ENCODE measurements around the gene FERMT1. TPM values are rescaled to one million over a fixed set of nuclear protein-coding genes. Genes with fewer than 3 reads are reported as not detected.
A peak's percentile ranks its signal among the peaks of the same experiment; 100 is the strongest.

The FERMT1 gene, protein sequence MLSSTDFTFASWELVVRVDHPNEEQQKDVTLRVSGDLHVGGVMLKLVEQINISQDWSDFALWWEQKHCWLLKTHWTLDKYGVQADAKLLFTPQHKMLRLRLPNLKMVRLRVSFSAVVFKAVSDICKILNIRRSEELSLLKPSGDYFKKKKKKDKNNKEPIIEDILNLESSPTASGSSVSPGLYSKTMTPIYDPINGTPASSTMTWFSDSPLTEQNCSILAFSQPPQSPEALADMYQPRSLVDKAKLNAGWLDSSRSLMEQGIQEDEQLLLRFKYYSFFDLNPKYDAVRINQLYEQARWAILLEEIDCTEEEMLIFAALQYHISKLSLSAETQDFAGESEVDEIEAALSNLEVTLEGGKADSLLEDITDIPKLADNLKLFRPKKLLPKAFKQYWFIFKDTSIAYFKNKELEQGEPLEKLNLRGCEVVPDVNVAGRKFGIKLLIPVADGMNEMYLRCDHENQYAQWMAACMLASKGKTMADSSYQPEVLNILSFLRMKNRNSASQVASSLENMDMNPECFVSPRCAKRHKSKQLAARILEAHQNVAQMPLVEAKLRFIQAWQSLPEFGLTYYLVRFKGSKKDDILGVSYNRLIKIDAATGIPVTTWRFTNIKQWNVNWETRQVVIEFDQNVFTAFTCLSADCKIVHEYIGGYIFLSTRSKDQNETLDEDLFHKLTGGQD
- total RNA-seq (2014; rRNA removed; shearing (Covaris generic)) (15.8 and 18.3 TPM in 2 replicates), polyA plus RNA-seq (2016; fragmentation: Nextera tagmentation; extraction: Ambion mirVana) (16.2 and 17.9 TPM in 2 replicates)
- long read RNA-seq, partial matches to known transcripts, result 4 of 7 reads
- long read RNA-seq, other reads (novel, unspliced or antisense), result 3 of 7 reads

DNA sequence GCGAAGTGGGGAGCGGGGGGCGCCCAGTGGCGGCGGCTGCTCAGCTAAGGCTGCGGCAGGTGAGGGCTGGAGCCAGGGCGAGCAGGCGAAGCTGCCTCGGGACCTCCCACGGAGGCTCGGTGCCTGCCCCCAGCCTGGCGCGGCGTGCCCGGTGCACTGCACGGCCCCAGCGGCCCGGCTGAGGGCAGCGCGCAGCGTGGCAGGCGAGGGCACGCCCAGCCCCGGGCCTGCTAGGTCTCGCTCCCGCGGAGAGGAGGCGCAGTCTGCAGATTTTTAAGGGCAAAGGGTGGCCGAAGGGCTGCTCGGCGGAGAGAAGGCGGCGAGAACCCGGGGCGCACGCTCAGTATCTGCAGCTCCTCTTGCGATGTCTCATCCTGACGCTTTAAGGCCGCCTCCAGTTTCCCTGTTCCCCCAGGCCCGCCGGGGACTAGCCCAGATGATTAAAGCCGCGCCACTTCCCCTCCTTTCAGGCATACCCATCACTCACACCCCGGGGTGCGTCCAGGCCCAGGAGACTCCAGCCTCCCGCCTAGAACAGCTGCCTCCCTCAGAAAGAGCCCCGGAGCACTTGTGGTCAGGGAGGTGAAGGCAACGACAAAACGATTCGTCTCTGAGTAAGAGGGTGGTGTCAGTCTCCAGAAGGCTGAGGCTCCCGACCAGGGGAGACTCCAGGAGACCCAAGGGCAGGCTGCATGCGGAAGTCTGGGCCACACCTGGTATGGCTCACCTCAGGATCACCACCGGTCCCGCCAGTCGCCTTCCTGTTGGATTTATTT lies at the start of gene FERMT1:
Gene FERMT1 (minus strand): TSS at position 158 of the 776 bp plus-strand sequence. CDS start 3,476 bp downstream, outside the sequence.
- Histone ChIP-seq H3K36me3 (ENCODE audit: insufficient read depth) (0 out of 2 replicates have a peak, but pooled peaks cover 4% of the 10 kb centered on the region), H3K9me2 (ENCODE audit: insufficient read depth) (0 out of 2 replicates have a peak, but pooled peaks cover 4% of the 10 kb centered on the region), H3K27ac (ENCODE audit: low read depth) (peak within 1 kb of the TSS; percentile 89), H2AFZ (peak within 1 kb of the TSS; percentile 99), H3K79me2 (replicated peaks; ENCODE audit: insufficient read depth) (no peaks in the 10 kb centered on the region; the same call in 1 of the 2 replicates), H3K27me3 (ENCODE audit: insufficient read depth) (peaks cover 15% of the 10 kb centered on the region; the same call in 1 of the 2 replicates), H3K4me3 (peak within 1 kb of the TSS; percentile 60), H3K4me2 (peak within 1 kb of the TSS; percentile 83), H3K4me1 (ENCODE audit: insufficient read depth) (peaks cover 37% of the 10 kb centered on the region), H4K20me1 (replicated peaks; ENCODE audit: insufficient read depth) (peaks cover 3% of the 10 kb centered on the region; the same call in 1 of the 2 replicates), H3F3A (replicated peaks; ENCODE audit: low read depth) (peaks cover 9% of the 10 kb centered on the region)
- Mint-ChIP-seq H3K9me3 (no peaks in the 10 kb centered on the region), H3K4me1 (peaks cover 37% of the 10 kb centered on the region), H3K27me3 (ENCODE audit: insufficient read depth, low read depth, poor library complexity) (peaks cover 26% of the 10 kb centered on the region), H3K4me3 (peak within 1 kb of the TSS; percentile 77), H3K36me3 (ENCODE audit: low read depth) (peaks cover 16% of the 10 kb centered on the region), H3K27ac (no peak within 1 kb of the TSS; the same call in 1 of the 2 replicates)
- DNase-seq (ENCODE audit: low spot score) (peak; percentile 78), ATAC-seq (peak; percentile 85)
- no peak for TF ChIP-seq EZH2phosphoT487 (IDR thresholded peaks at IDR 0.05; ENCODE audit: unreplicated experiment)
- TF ChIP-seq, protein P1, sequence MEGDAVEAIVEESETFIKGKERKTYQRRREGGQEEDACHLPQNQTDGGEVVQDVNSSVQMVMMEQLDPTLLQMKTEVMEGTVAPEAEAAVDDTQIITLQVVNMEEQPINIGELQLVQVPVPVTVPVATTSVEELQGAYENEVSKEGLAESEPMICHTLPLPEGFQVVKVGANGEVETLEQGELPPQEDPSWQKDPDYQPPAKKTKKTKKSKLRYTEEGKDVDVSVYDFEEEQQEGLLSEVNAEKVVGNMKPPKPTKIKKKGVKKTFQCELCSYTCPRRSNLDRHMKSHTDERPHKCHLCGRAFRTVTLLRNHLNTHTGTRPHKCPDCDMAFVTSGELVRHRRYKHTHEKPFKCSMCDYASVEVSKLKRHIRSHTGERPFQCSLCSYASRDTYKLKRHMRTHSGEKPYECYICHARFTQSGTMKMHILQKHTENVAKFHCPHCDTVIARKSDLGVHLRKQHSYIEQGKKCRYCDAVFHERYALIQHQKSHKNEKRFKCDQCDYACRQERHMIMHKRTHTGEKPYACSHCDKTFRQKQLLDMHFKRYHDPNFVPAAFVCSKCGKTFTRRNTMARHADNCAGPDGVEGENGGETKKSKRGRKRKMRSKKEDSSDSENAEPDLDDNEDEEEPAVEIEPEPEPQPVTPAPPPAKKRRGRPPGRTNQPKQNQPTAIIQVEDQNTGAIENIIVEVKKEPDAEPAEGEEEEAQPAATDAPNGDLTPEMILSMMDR (conservative IDR thresholded peaks at IDR 0.05; ENCODE audit: low read depth in 2 of 2), result no peak
- no peak for TF ChIP-seq NANOG (IDR thresholded peaks at IDR 0.05; ENCODE audit: borderline replicate concordance)
- TF ChIP-seq STAT1 (IDR thresholded peaks at IDR 0.05; ENCODE audit: unreplicated experiment), result no peak
- TF ChIP-seq, protein P2, sequence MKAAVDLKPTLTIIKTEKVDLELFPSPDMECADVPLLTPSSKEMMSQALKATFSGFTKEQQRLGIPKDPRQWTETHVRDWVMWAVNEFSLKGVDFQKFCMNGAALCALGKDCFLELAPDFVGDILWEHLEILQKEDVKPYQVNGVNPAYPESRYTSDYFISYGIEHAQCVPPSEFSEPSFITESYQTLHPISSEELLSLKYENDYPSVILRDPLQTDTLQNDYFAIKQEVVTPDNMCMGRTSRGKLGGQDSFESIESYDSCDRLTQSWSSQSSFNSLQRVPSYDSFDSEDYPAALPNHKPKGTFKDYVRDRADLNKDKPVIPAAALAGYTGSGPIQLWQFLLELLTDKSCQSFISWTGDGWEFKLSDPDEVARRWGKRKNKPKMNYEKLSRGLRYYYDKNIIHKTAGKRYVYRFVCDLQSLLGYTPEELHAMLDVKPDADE (IDR thresholded peaks at IDR 0.05), result no peak
- TF ChIP-seq ZNF114 (CRISPR knock-in tag; IDR thresholded peaks at IDR 0.05), result no peak
- no peak for TF ChIP-seq EZH2 (IDR thresholded peaks at IDR 0.05; ENCODE audit: low read depth, unreplicated experiment)
- no peak for TF ChIP-seq CREB1 (CRISPR knock-in tag; IDR thresholded peaks at IDR 0.05; ENCODE audit: low read depth)
- TF ChIP-seq, protein P3, sequence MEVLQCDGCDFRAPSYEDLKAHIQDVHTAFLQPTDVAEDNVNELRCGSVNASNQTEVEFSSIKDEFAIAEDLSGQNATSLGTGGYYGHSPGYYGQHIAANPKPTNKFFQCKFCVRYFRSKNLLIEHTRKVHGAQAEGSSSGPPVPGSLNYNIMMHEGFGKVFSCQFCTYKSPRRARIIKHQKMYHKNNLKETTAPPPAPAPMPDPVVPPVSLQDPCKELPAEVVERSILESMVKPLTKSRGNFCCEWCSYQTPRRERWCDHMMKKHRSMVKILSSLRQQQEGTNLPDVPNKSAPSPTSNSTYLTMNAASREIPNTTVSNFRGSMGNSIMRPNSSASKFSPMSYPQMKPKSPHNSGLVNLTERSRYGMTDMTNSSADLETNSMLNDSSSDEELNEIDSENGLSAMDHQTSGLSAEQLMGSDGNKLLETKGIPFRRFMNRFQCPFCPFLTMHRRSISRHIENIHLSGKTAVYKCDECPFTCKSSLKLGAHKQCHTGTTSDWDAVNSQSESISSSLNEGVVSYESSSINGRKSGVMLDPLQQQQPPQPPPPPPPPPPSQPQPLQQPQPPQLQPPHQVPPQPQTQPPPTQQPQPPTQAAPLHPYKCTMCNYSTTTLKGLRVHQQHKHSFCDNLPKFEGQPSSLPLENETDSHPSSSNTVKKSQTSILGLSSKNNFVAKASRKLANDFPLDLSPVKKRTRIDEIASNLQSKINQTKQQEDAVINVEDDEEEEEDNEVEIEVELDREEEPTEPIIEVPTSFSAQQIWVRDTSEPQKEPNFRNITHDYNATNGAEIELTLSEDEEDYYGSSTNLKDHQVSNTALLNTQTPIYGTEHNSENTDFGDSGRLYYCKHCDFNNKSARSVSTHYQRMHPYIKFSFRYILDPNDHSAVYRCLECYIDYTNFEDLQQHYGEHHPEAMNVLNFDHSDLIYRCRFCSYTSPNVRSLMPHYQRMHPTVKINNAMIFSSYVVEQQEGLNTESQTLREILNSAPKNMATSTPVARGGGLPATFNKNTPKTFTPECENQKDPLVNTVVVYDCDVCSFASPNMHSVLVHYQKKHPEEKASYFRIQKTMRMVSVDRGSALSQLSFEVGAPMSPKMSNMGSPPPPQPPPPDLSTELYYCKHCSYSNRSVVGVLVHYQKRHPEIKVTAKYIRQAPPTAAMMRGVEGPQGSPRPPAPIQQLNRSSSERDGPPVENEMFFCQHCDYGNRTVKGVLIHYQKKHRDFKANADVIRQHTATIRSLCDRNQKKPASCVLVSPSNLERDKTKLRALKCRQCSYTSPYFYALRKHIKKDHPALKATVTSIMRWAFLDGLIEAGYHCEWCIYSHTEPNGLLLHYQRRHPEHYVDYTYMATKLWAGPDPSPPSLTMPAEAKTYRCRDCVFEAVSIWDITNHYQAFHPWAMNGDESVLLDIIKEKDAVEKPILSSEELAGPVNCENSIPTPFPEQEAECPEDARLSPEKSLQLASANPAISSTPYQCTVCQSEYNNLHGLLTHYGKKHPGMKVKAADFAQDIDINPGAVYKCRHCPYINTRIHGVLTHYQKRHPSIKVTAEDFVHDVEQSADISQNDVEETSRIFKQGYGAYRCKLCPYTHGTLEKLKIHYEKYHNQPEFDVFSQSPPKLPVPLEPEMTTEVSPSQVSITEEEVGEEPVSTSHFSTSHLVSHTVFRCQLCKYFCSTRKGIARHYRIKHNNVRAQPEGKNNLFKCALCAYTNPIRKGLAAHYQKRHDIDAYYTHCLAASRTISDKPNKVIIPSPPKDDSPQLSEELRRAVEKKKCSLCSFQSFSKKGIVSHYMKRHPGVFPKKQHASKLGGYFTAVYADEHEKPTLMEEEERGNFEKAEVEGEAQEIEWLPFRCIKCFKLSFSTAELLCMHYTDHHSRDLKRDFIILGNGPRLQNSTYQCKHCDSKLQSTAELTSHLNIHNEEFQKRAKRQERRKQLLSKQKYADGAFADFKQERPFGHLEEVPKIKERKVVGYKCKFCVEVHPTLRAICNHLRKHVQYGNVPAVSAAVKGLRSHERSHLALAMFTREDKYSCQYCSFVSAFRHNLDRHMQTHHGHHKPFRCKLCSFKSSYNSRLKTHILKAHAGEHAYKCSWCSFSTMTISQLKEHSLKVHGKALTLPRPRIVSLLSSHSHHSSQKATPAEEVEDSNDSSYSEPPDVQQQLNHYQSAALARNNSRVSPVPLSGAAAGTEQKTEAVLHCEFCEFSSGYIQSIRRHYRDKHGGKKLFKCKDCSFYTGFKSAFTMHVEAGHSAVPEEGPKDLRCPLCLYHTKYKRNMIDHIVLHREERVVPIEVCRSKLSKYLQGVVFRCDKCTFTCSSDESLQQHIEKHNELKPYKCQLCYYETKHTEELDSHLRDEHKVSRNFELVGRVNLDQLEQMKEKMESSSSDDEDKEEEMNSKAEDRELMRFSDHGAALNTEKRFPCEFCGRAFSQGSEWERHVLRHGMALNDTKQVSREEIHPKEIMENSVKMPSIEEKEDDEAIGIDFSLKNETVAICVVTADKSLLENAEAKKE (CRISPR knock-in tag; IDR thresholded peaks at IDR 0.05), result 0 out of 2 replicates have a peak, but pooled peaks have one; percentile 9
- TF ChIP-seq JUNB (IDR thresholded peaks at IDR 0.05; ENCODE audit: unreplicated experiment), result no peak
- TF ChIP-seq POLR2AphosphoS5 (IDR thresholded peaks at IDR 0.05; ENCODE audit: low read depth), result peak; percentile 72

All from GM23338 (cell line).